Fibroblast of gingiva (primary cell): ENCODE results near the gene OTOS.

Experiments
- DNase-seq: peaks from one replicate; pipeline ENCODE4 v3.0.0-alpha.2; 2011; ENCODE audit warnings: low read depth

Gene OTOS

GRCh38 chr2:240114233-240114632, 26.2 kb downstream of the OTOS start:
- DNase-seq = no peak

GRCh38 chr2:240112914-240113690, 27.4 kb downstream of the OTOS start:
- DNase-seq = no peak

DNA sequence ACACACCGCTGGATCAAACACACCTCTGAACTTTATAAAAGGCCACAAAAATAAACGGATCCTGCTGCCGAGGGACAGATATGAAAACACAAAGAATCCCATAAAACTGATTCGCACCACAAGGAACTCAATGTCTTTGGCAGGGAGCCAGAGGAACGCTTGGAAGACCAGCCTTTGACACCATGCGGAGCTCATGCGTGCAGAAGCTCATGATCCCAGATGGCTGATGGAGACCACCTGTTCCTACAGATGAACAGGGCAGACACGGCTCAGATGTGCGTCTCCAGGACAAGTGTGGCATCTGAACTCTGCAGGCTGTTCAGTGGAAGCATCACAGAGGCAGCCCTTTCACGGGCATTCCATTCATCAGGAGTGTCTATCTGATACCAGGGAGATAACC, 29.2 kb downstream of the OTOS start:
- no peak for DNase-seq

DNA sequence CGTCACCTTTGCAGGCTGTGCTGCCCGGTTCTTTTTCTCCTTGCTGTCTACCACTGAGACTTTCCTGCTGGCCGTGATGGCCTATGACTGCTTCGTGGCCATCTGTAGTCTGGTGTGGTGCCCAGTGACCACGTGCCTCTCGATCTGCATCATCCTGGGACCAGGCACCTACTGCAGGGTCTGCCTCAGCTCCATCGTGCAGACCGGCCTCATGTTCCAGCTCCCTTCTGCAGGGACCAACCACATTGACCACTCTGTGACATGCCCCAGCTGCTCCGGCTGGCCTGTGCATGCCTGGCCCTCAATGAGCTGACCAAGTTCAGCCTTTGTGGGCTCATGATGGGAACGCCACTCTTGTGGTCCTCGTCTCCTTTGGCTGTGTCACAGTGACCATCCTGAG, 31.1 kb downstream of the OTOS start:
- no peak for DNase-seq

DNA sequence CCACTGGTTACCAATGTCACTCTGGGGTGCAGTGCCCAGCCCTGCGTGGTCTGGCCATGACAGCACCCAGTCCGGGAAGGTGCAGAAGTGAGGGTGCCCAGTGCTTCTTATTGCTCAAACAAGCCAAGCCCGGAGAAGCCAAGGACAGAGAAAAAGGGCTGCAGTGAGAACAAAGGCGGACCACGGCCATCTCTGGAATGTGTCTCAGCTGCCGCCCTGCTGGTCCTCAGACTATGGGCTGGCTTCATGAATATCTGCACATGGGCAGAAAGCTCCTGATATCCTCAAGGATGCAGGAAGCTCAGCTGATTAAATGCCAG, 33.0 kb downstream of the OTOS start:
- DNase-seq = no peak

DNA sequence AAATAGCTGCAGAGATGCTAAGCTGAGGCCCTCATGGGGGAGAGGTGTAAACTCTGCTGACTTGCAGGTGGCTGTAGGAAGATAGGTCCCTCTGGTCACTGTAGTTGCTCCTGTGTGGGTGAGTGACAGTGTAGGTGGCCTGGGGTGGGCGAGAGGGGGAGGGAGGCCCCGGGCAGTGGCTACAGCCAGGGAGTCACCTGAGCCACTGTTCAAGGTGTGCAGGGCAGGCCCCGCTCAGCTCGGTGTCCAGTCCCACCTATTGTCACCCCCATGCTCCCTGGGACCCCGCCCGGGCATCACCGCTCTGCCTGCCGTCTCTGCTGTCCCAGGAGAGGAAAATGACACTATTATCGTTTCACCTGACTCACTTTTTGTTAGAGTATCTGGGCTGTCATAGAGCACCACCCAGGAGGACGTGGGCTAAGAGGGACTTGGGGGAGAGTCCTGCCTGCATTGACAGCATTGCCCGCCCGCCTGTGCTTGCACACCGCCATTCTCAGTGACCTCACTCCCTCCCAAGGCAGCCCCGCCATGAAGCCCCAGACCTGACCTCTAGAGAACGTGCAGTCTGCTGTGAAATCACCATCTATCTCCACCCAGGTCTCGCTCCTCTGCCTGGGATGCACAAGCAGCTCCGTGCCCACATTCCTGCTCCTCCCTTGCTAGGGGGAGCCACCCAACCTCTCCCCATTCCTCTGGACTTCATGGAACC, 33.5 kb downstream of the OTOS start:
- DNase-seq = no peak

- no peak for DNase-seq
Observed at GRCh38 chr2:240105982-240106381, 34.5 kb downstream of the OTOS start.

DNA sequence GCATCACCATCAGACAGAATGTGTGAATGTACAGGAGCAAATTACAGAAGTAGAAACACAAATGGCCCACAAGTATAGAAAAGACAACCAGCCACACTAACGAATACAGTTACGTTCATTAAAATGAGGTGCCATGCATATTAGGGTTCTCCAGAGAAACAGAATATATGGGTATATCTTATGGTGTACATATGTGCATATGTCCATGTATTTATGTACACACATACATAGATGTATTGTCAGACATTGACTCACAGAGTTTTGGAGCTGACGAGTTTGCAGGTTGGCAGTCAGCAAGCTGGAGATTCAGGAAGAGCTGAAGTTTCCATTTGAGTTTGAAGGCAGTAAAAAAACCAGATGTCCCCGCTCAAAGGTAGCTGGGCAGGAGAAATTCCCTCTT, 37.3 kb downstream of the OTOS start:
- no peak for DNase-seq

GRCh38 chr2:240098349-240098748, 42.1 kb downstream of the OTOS start:
- DNase-seq = no peak

GRCh38 chr2:240095556-240096523, 44.6 kb downstream of the OTOS start:
- DNase-seq = no peak

DNA sequence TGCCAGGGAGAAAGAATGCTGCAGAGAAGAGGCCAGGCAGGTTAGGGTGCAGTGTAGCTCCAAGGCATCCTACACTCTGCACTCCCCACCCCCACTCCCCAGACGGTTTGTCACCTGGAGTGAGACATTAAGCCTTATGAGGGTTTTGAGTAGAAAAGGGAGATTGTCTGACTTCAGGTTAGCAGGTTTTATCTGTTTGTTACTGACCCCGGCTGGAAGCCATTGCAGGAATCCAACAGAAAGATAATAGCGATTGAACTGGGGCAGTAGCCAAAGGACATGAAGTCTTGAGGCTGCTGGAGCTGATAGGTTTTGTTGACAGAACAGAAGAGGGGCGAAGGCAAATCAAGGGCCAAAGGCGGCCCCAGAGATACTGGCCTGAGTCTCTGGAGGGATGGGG, 51.2 kb downstream of the OTOS start:
- DNase-seq = no peak
